AG04449 (cell line): ENCODE measurements around the gene SLC24A3.
A peak's percentile ranks its signal among the peaks of the same experiment; 100 is the strongest.

ENCODE experiments used
- CTCF ChIA-PET: fragments of 350-600 bp; formaldehyde crosslinking; extraction: SDS; loops from one replicate; lab custom pipeline; 2021; ENCODE audit warnings: antibody characterized with exemption; lab: Yijun Ruan, JAX
- POLR2A ChIA-PET: fragments of 400-600, 350-600 bp; formaldehyde crosslinking; extraction: SDS; loops from one replicate; lab custom pipeline; 2020; ENCODE audit warnings: antibody characterized with exemption, inconsistent platforms; lab: Yijun Ruan, JAX
- DNase-seq: peaks from one replicate; pipeline ENCODE4 v3.0.0-alpha.2; 2010; ENCODE audit warnings: low read depth, low spot score
- H3K4me3 ChIP-seq: 2 replicates; pipeline ENCODE4 v1.5.1; 2011; ENCODE audit warnings: low read depth, mild to moderate bottlenecking, control low read depth, low read length
- TF ChIP-seq, protein P1 (sequence below): IDR thresholded peaks from one replicate; pipeline ENCODE4 v1.5.1; 2011; ENCODE audit warnings: mild to moderate bottlenecking, moderate library complexity, low read length, control low read depth, inconsistent platforms; ENCODE audit not compliant: insufficient read depth; ENCODE audit errors: missing control alignments

The SLC24A3 gene

DNA sequence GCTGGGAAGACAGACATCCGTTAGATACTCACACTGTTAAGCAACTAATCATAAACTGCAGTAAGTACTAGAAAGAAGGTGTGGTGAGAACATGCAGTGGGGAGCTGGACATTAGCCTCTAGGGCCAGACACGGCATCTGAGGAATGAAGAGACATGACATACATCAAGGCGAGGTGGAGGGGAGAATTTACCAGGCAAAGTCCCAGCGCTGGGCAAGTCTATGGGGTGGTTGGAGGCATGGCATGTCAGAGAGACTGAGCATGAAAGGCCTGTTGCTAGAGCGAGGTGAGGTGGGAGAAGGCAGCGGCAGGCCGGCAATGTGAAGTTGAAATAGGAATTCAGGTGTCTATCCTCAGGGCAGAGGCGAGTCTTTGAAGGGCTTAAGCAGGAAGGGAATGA, 31.8 kb downstream of the SLC24A3 start:
- TF ChIP-seq, protein P1, sequence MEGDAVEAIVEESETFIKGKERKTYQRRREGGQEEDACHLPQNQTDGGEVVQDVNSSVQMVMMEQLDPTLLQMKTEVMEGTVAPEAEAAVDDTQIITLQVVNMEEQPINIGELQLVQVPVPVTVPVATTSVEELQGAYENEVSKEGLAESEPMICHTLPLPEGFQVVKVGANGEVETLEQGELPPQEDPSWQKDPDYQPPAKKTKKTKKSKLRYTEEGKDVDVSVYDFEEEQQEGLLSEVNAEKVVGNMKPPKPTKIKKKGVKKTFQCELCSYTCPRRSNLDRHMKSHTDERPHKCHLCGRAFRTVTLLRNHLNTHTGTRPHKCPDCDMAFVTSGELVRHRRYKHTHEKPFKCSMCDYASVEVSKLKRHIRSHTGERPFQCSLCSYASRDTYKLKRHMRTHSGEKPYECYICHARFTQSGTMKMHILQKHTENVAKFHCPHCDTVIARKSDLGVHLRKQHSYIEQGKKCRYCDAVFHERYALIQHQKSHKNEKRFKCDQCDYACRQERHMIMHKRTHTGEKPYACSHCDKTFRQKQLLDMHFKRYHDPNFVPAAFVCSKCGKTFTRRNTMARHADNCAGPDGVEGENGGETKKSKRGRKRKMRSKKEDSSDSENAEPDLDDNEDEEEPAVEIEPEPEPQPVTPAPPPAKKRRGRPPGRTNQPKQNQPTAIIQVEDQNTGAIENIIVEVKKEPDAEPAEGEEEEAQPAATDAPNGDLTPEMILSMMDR: no peak
- ChIA-PET POLR2A (no interaction called here), CTCF (interaction anchor here (0.9 kb wide), 1 partner anchor 37 kb away, joined by 3 read pairs; no protein-coding TSS in a partner anchor)
- DNase-seq: no peak
- H3K4me3 ChIP-seq: no peak overlapping the region

DNA sequence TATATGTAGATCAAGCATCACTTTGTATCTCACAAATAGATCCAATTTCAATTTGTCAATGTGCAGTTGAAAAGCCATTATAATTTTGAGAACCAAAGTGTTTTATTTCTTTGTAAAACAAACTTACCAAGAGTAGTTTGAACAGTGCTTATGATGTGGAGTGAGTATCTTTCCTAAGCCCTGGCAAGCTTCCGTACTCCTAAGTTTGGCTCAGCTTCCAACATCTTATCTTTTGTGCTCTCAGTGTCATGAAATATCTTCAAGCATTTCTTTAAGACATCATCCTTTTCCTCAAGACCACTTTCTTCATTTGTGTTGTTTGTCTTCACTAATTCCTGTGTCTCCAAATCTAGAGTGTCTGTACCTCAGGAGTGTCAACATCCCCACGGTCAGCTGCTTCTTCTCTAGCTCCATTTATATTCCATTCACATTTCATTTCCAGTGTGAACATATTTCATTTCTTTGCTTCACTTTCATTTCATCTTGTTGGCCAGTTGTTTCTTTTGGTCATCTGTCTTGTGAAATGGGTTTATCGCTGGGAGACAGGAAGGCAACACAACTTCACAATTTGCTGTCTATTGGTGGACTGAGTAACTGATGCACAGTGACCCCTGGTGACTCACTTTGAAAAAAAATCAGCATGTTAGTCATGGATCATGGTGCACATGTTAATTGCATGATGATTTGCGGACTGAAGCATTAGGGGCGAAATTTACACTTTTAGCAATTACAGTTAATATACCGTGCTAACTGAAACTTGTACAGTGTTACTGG, 36.9 kb downstream of the SLC24A3 start:
- CTCF ChIA-PET: no interaction called here
- no peak for DNase-seq
- H3K4me3 ChIP-seq: no peak overlapping the region
- TF ChIP-seq, protein P1: no peak
- POLR2A ChIA-PET: no interaction called here

DNA sequence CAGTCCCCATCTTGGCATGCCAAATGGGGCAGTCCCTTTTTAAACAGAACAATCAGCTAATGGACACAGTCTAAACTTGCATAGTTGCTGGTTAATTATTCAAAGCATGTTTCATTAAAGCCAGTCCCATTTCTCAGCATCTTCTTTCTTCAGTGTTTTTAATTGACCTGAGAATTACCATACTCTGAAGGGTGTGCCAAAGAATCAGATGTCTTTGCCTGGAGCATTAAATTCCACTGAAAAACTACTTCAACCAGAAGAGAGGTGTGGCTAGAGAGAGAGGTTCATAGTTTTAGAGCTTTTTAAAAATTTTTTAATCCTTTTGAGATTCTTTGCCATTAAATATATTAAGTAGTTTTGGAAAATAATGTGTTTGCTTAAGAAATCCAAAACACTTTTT, 37.9 kb downstream of the SLC24A3 start:
- ChIA-PET POLR2A (no interaction called here), CTCF (no interaction called here)
- DNase-seq: no peak
- H3K4me3 ChIP-seq: no peak overlapping the region
- TF ChIP-seq, protein P1: no peak

DNA sequence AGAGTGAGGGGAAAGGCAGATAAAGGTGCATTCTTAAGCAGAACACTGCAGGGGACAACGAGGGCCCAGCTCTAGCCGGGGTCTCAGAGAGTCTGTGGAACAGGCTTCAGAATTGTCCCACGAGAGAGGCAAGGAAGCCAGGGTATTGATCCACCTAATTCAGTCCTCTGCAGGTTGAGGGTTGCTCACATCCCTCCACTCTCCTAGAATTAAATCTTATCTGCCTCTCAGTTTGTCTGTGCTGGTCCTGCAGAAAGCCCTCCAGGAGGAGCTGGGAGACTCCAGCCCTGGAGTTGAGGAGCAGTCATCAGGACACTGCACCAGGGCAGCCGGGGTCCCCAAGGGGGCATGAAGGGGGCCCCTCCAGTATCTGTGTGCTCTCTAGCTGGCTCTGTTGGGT, 39.1 kb downstream of the SLC24A3 start:
- H3K4me3 ChIP-seq: no peak overlapping the region
- TF ChIP-seq, protein P1: no peak
- DNase-seq: no peak
- ChIA-PET CTCF (no interaction called here), POLR2A (no interaction called here)

DNA sequence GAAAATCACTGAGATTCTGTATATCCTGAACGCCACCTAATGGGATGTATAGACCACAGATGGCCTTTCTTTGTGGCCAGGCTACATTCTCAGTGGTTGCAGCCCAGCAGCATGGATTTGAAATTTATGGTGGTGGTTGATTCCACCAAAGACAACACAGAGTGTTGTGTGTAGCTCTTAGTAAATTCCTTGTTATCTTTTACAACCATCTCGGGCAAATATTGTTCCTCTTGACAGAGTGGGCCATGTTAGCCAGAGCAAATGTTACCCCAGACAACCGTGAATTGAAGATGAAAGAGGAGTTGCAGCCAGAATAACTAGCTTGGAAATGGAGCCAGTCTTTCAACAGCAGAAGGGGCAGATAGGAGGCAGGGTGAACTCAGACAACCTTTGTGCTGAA, 39.5 kb downstream of the SLC24A3 start:
- ChIA-PET POLR2A (interaction anchor here (0.6 kb wide), 1 partner anchor 322 kb away, joined by 3 read pairs; no protein-coding TSS in a partner anchor), CTCF (interaction anchor here (0.8 kb wide), 1 partner anchor 9 kb away, joined by 3 read pairs; no protein-coding TSS in a partner anchor)
- H3K4me3 ChIP-seq: no peak overlapping the region
- TF ChIP-seq, protein P1: no peak
- no peak for DNase-seq

DNA sequence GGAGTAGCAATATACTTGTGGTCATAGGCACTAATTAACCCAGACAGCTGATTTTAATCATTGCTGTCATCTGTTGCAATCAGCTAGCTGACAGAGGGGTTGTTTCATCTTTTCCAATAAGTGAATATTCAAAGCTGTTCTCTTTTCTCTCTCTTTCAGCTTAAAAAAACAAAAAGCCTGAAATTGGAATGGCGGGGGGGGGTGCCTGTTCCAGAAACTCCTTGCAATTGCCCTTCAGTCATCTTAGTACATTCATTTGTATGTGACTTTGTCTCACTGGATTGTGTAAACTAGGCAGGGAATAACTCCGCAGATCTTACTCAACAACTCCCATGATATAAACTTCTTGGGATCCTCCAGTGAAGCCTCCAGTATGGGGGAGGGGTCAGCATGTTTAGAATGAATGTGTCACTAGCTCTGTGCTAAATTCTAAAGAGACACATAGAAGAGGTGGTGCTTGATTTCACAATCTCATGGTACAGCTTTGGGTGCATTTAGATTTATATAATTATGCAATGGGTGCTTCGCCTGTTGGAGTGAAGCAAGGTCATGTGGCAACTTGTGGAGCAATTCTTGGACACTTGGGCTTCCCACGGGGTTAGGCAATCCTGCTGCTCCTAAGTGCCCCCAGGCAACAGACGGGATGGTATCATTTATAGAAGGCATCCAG, 40.1 kb downstream of the SLC24A3 start:
- no peak overlapping the region for H3K4me3 ChIP-seq
- CTCF ChIA-PET: interaction anchor here (0.8 kb wide), 1 partner anchor 9 kb away, joined by 3 read pairs; no protein-coding TSS in a partner anchor
- peak; percentile 14 for DNase-seq
- TF ChIP-seq, protein P1: no peak
- POLR2A ChIA-PET: interaction anchor here (0.6 kb wide), 1 partner anchor 322 kb away, joined by 3 read pairs; no protein-coding TSS in a partner anchor
